ENCODE data around the gene TMEM163. TPM values are rescaled to one million over a fixed set of nuclear protein-coding genes. Genes with fewer than 3 reads are reported as not detected.
"Not testable (repeated sequence)": the region's sequence is repeated elsewhere in the genome, so short reads cannot be mapped to it uniquely, and the experiment has no call there.

The TMEM163 gene
- total RNA-seq, 2 donors from 2014 or later, result 16.2 to 27.5 TPM

GRCh38 chr2:134572314-134573084 is 146.3 kb downstream of the TMEM163 start:
- Histone ChIP-seq H3K4me1 (no peaks in the 10 kb centered on the region), H3K27me3 (no peaks in the 10 kb centered on the region), H3K4me3 (no peak overlapping the region), H3K27ac (no peak overlapping the region), H3K9me3 (no peaks in the 10 kb centered on the region), H3K36me3 (replicated peaks in 1 of 2; ENCODE audit: insufficient read depth in 1 of 2, low read depth in 2 of 2) (no peaks in the 10 kb centered on the region)
- DNase-seq (no peak), ATAC-seq (no peak)
- no peak for TF ChIP-seq POLR2A (IDR thresholded peaks at IDR 0.05)
- no peak for TF ChIP-seq CTCF (IDR thresholded peaks at IDR 0.05)
- intact Hi-C loops (cut with DNase I), result no loop called here
- WGBS, 2 donors, result 86% methylated on average over 9 of the region's 9 CpGs

- ATAC-seq (no peak), DNase-seq (no peak)
- 73 to 91% methylated on average over 3 of the region's 3 CpGs for WGBS, 2 donors
- intact Hi-C loops (cut with DNase I), result no loop called here
- Histone ChIP-seq H3K4me1 (no peaks in the 10 kb centered on the region), H3K4me3 (no peak overlapping the region), H3K27me3 (no peaks in the 10 kb centered on the region), H3K27ac (no peak overlapping the region), H3K9me3 (no peaks in the 10 kb centered on the region), H3K36me3 (replicated peaks in 1 of 2; ENCODE audit: insufficient read depth in 1 of 2, low read depth in 2 of 2) (no peaks in the 10 kb centered on the region)
- no peak for TF ChIP-seq POLR2A (IDR thresholded peaks at IDR 0.05)
- TF ChIP-seq CTCF (IDR thresholded peaks at IDR 0.05), result no peak
Measured at GRCh38 chr2:134570676-134571075, 148.1 kb downstream of the TMEM163 start.

GRCh38 chr2:134568413-134568812 is 150.4 kb downstream of the TMEM163 start:
- WGBS, 2 donors, result 91 to 96% methylated on average over 2 of the region's 2 CpGs
- no peaks in the 10 kb centered on the region for H3K27me3 ChIP-seq
- no peak overlapping the region for H3K27ac ChIP-seq
- ATAC-seq (no peak), DNase-seq (no peak)
- intact Hi-C loops (cut with DNase I), result no loop called here
- no peaks in the 10 kb centered on the region for H3K9me3 ChIP-seq
- H3K36me3 ChIP-seq (replicated peaks in 1 of 2; ENCODE audit: insufficient read depth in 1 of 2, low read depth in 2 of 2), result no peaks in the 10 kb centered on the region
- H3K4me3 ChIP-seq, result no peak overlapping the region
- H3K4me1 ChIP-seq, result no peaks in the 10 kb centered on the region
- TF ChIP-seq CTCF (IDR thresholded peaks at IDR 0.05), result no peak
- no peak for TF ChIP-seq POLR2A (IDR thresholded peaks at IDR 0.05)

GRCh38 chr2:134567666-134568065 is 151.1 kb downstream of the TMEM163 start:
- 79 to 97% methylated on average over 1 of the region's 1 CpG for WGBS, 2 donors
- no peak overlapping the region for H3K4me3 ChIP-seq
- TF ChIP-seq CTCF (IDR thresholded peaks at IDR 0.05) (no peak), POLR2A (IDR thresholded peaks at IDR 0.05) (no peak)

GRCh38 chr2:134564955-134565354 is 153.8 kb downstream of the TMEM163 start:
- ATAC-seq; H3K4me1 ChIP-seq; DNase-seq; H3K4me3 ChIP-seq; H3K36me3 ChIP-seq (replicated peaks in 1 of 2; ENCODE audit: insufficient read depth in 1 of 2, low read depth in 2 of 2); H3K27ac ChIP-seq; H3K9me3 ChIP-seq; intact Hi-C loops (cut with DNase I); H3K27me3 ChIP-seq: not testable (repeated sequence)
- 72 to 84% methylated on average over 5 of the region's 5 CpGs for WGBS, 2 donors

More at GRCh38 chr2:134567666-134568065, 151.1 kb downstream of the TMEM163 start:
- DNase-seq, result no peak
- intact Hi-C loops (cut with DNase I), result no loop called here
- Histone ChIP-seq H3K36me3 (replicated peaks in 1 of 2; ENCODE audit: insufficient read depth in 1 of 2, low read depth in 2 of 2) (no peaks in the 10 kb centered on the region), H3K4me1 (no peaks in the 10 kb centered on the region), H3K9me3 (no peaks in the 10 kb centered on the region), H3K27me3 (no peaks in the 10 kb centered on the region), H3K27ac (no peak overlapping the region)
- ATAC-seq, result no peak

Measured in body of pancreas (tissue), 4 donors.